HEK293 (cell line): ENCODE measurements around the gene CACNA1D.

ENCODE experiments used
- CTCF ChIA-PET: fragments of 350-600 bp; formaldehyde crosslinking; extraction: SDS; loops from one replicate; lab custom pipeline; 2021; ENCODE audit warnings: antibody characterized with exemption; lab: Yijun Ruan, JAX
- POLR2A ChIA-PET: fragments of 300-600 bp; formaldehyde crosslinking; extraction: SDS; loops from one replicate; lab custom pipeline; 2020; ENCODE audit warnings: antibody characterized with exemption, inconsistent platforms; lab: Yijun Ruan, JAX
- H3K27ac ChIP-seq: fragments of 200-500 bp; sonication (Bioruptor generic); 2 replicates; pipeline ENCODE4 v1.5.1; 2014; ENCODE audit warnings: low read depth, low read length, control low read depth, inconsistent platforms; ENCODE audit errors: extremely low read depth
- H3K36me3 ChIP-seq, 2 experiments: fragments of 200-500 bp in 1 of 2; sonication (Bioruptor generic) in 1 of 2; 1 replicate in 1 of 2; 2 replicates in 1 of 2; pipeline ENCODE4 v1.5.1; 2014 to 2017; ENCODE audit warnings: inconsistent platforms in 2 of 2, low read length in 2 of 2; ENCODE audit not compliant: control insufficient read depth in 2 of 2, insufficient read depth in 1 of 2
- H3K4me1 ChIP-seq: fragments of 200-500 bp; sonication (Bioruptor generic); 2 replicates; pipeline ENCODE4 v1.5.1; 2014; ENCODE audit warnings: mild to moderate bottlenecking, low read length, inconsistent platforms; ENCODE audit not compliant: control insufficient read depth, insufficient read depth
- H3K4me3 ChIP-seq: 2 replicates; pipeline ENCODE4 v1.5.1; 2011; ENCODE audit warnings: low read depth, mild to moderate bottlenecking, control low read depth, low read length, moderate library complexity
- H3K9me3 ChIP-seq: fragments of 200-500 bp; sonication (Bioruptor generic); 2 replicates; pipeline ENCODE4 v1.5.1; 2014; ENCODE audit warnings: low read depth, low read length, inconsistent platforms; ENCODE audit not compliant: control insufficient read depth, insufficient read depth
- IKZF3 ChIP-seq: fragments of 450-650 bp; IDR thresholded peaks from 2 replicates; pipeline ENCODE4 v1.5.0; 2018; ENCODE audit warnings: missing biosample characterization, mild to moderate bottlenecking, missing genetic modification characterization, moderate library complexity
- KLF8 ChIP-seq: fragments of 450-650 bp; formaldehyde crosslinking; IDR thresholded peaks from 2 replicates; pipeline ENCODE4 v1.5.1; 2016; ENCODE audit warnings: missing biosample characterization, missing genetic modification characterization
- ZBTB49 ChIP-seq: fragments of 450-650 bp; formaldehyde crosslinking; IDR thresholded peaks from 2 replicates; pipeline ENCODE4 v1.5.1; 2016; ENCODE audit warnings: missing biosample characterization, missing genetic modification characterization, low read depth
- ZFP41 ChIP-seq: fragments of 450-650 bp; formaldehyde crosslinking; IDR thresholded peaks from 2 replicates; pipeline ENCODE4 v1.5.1; 2016; ENCODE audit warnings: missing biosample characterization, missing genetic modification characterization, borderline replicate concordance
- ZFP69B ChIP-seq: fragments of 450-650 bp; formaldehyde crosslinking; IDR thresholded peaks from 2 replicates; pipeline ENCODE4 v1.5.1; 2016; ENCODE audit warnings: missing biosample characterization, missing genetic modification characterization
- ZNF133 ChIP-seq: fragments of 450-650 bp; formaldehyde crosslinking; IDR thresholded peaks from 2 replicates; pipeline ENCODE4 v1.5.1; 2016; ENCODE audit warnings: missing biosample characterization, missing genetic modification characterization
- ZNF175 ChIP-seq: fragments of 450-650 bp; formaldehyde crosslinking; IDR thresholded peaks from 2 replicates; pipeline ENCODE4 v1.5.1; 2016; ENCODE audit warnings: missing biosample characterization, missing genetic modification characterization
- ZNF184 ChIP-seq: fragments of 450-650 bp; IDR thresholded peaks from 2 replicates; pipeline ENCODE4 v1.5.1; 2018; ENCODE audit warnings: missing biosample characterization, mild to moderate bottlenecking, missing genetic modification characterization
- ZNF223 ChIP-seq: fragments of 450-650 bp; formaldehyde crosslinking; IDR thresholded peaks from 2 replicates; pipeline ENCODE4 v1.5.1; 2016; ENCODE audit warnings: missing biosample characterization, missing genetic modification characterization
- ZNF266 ChIP-seq: fragments of 450-650 bp; formaldehyde crosslinking; IDR thresholded peaks from 2 replicates; pipeline ENCODE4 v1.5.1; 2016; ENCODE audit warnings: missing biosample characterization, missing genetic modification characterization, low read depth
- ZNF350 ChIP-seq: fragments of 450-650 bp; formaldehyde crosslinking; IDR thresholded peaks from 2 replicates; pipeline ENCODE4 v1.5.0; 2017; ENCODE audit warnings: missing biosample characterization, mild to moderate bottlenecking, missing genetic modification characterization
- ZNF37A ChIP-seq: fragments of 450-650 bp; IDR thresholded peaks from 2 replicates; pipeline ENCODE4 v1.5.1; 2018; ENCODE audit warnings: missing biosample characterization, missing genetic modification characterization
- ZNF433 ChIP-seq: fragments of 450-650 bp; formaldehyde crosslinking; IDR thresholded peaks from 2 replicates; pipeline ENCODE4 v1.5.1; 2016; ENCODE audit warnings: missing biosample characterization, missing genetic modification characterization, low read depth
- ZNF558 ChIP-seq: fragments of 450-650 bp; formaldehyde crosslinking; IDR thresholded peaks from 2 replicates; pipeline ENCODE4 v1.5.1; 2016; ENCODE audit warnings: missing biosample characterization, missing genetic modification characterization
- ZNF600 ChIP-seq: fragments of 450-650 bp; formaldehyde crosslinking; IDR thresholded peaks from 2 replicates; pipeline ENCODE4 v1.5.1; 2016; ENCODE audit warnings: missing biosample characterization, missing genetic modification characterization
- ZNF654 ChIP-seq: fragments of 450-650 bp; formaldehyde crosslinking; IDR thresholded peaks from 2 replicates; pipeline ENCODE4 v1.5.1; 2016; ENCODE audit warnings: low read depth, missing biosample characterization, missing genetic modification characterization
- TF ChIP-seq, protein P1 (sequence below): fragments of 450-650 bp; formaldehyde crosslinking; IDR thresholded peaks from 2 replicates; pipeline ENCODE4 v1.5.1; 2016; ENCODE audit warnings: missing biosample characterization, missing genetic modification characterization
- TF ChIP-seq, protein P2 (sequence below): fragments of 450-650 bp; formaldehyde crosslinking; IDR thresholded peaks from 2 replicates; pipeline ENCODE4 v1.5.1; 2016; ENCODE audit warnings: missing biosample characterization, missing genetic modification characterization
- TF ChIP-seq, protein P3 (sequence below): fragments of 450-650 bp; formaldehyde crosslinking; IDR thresholded peaks from 2 replicates; pipeline ENCODE4 v1.5.1; 2016; ENCODE audit warnings: missing biosample characterization, missing genetic modification characterization
- TF ChIP-seq, protein P4 (sequence below): fragments of 450-650 bp; formaldehyde crosslinking; IDR thresholded peaks from 2 replicates; pipeline ENCODE4 v1.5.1; 2016; ENCODE audit warnings: missing biosample characterization, missing genetic modification characterization

Gene CACNA1D

DNA sequence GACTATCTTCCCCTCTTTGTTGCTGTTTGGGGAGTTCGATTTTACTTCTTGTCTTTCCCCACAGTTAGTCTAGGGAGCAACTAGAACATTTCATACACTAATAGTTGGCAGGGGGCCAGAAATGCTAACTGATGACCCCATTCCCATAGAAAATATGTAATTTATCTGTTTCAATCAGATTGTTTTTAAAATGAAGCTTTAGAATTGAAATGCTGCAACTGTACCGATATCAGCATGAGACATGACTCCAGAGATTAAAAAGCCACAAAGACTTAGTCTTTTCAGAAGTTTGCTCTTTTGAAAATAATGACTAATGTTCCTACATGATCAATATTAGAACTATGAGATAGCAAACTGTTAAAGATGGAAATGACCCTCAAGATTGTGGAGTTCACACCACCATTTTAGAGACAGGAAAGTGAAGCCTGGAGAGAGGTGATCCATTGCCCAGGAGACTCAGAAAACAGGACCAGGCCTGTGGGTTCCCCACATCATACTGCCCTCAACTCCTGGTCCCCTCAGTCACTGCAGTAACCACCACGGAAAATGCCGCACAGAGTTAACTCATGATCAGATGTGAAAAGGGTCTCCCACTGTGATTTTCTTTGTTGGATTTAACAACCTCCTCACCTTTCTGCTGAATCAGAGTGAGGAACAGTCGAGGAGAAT, 221.5 kb downstream of the CACNA1D start:
- no peak overlapping the region for H3K27ac ChIP-seq
- CTCF ChIA-PET = interaction anchor here (0.7 to 0.8 kb wide), 2 partner anchors 341 to 344 kb away, joined by 3 to 4 read pairs; no protein-coding TSS in a partner anchor
- TF ChIP-seq ZNF37A (tag by site-specific recombination) (no peak), ZNF350 (tag by site-specific recombination) (no peak), ZBTB49 (no peak), ZNF266 (tag by site-specific recombination) (no peak), ZNF133 (tag by site-specific recombination) (no peak), KLF8 (tag by site-specific recombination) (no peak)
- TF ChIP-seq, protein P1, sequence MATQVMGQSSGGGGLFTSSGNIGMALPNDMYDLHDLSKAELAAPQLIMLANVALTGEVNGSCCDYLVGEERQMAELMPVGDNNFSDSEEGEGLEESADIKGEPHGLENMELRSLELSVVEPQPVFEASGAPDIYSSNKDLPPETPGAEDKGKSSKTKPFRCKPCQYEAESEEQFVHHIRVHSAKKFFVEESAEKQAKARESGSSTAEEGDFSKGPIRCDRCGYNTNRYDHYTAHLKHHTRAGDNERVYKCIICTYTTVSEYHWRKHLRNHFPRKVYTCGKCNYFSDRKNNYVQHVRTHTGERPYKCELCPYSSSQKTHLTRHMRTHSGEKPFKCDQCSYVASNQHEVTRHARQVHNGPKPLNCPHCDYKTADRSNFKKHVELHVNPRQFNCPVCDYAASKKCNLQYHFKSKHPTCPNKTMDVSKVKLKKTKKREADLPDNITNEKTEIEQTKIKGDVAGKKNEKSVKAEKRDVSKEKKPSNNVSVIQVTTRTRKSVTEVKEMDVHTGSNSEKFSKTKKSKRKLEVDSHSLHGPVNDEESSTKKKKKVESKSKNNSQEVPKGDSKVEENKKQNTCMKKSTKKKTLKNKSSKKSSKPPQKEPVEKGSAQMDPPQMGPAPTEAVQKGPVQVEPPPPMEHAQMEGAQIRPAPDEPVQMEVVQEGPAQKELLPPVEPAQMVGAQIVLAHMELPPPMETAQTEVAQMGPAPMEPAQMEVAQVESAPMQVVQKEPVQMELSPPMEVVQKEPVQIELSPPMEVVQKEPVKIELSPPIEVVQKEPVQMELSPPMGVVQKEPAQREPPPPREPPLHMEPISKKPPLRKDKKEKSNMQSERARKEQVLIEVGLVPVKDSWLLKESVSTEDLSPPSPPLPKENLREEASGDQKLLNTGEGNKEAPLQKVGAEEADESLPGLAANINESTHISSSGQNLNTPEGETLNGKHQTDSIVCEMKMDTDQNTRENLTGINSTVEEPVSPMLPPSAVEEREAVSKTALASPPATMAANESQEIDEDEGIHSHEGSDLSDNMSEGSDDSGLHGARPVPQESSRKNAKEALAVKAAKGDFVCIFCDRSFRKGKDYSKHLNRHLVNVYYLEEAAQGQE (tag by site-specific recombination) = no peak

GRCh38 chr3:53716998-53717397, 222.6 kb downstream of the CACNA1D start:
- no peaks in the 10 kb centered on the region for H3K9me3 ChIP-seq
- ChIA-PET CTCF (no interaction called here), POLR2A (no interaction called here)
- H3K4me1 ChIP-seq = no peaks in the 10 kb centered on the region
- no peak for TF ChIP-seq ZFP69B (tag by site-specific recombination)
- TF ChIP-seq ZNF175 (tag by site-specific recombination) = no peak
- no peak for TF ChIP-seq ZNF654 (tag by site-specific recombination)
- TF ChIP-seq ZNF184 = no peak
- no peak for TF ChIP-seq ZFP41 (tag by site-specific recombination)
- TF ChIP-seq, protein P2, sequence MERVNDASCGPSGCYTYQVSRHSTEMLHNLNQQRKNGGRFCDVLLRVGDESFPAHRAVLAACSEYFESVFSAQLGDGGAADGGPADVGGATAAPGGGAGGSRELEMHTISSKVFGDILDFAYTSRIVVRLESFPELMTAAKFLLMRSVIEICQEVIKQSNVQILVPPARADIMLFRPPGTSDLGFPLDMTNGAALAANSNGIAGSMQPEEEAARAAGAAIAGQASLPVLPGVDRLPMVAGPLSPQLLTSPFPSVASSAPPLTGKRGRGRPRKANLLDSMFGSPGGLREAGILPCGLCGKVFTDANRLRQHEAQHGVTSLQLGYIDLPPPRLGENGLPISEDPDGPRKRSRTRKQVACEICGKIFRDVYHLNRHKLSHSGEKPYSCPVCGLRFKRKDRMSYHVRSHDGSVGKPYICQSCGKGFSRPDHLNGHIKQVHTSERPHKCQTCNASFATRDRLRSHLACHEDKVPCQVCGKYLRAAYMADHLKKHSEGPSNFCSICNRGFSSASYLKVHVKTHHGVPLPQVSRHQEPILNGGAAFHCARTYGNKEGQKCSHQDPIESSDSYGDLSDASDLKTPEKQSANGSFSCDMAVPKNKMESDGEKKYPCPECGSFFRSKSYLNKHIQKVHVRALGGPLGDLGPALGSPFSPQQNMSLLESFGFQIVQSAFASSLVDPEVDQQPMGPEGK (tag by site-specific recombination) = no peak
- TF ChIP-seq ZNF600 (tag by site-specific recombination) = no peak
- TF ChIP-seq ZNF558 (tag by site-specific recombination) = no peak
- TF ChIP-seq, protein P3, sequence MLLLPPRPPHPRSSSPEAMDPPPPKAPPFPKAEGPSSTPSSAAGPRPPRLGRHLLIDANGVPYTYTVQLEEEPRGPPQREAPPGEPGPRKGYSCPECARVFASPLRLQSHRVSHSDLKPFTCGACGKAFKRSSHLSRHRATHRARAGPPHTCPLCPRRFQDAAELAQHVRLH (tag by site-specific recombination) = no peak
- TF ChIP-seq, protein P4, sequence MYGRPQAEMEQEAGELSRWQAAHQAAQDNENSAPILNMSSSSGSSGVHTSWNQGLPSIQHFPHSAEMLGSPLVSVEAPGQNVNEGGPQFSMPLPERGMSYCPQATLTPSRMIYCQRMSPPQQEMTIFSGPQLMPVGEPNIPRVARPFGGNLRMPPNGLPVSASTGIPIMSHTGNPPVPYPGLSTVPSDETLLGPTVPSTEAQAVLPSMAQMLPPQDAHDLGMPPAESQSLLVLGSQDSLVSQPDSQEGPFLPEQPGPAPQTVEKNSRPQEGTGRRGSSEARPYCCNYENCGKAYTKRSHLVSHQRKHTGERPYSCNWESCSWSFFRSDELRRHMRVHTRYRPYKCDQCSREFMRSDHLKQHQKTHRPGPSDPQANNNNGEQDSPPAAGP (tag by site-specific recombination) = no peak
- no peak for TF ChIP-seq ZNF223 (tag by site-specific recombination)
- TF ChIP-seq ZNF433 = no peak
- TF ChIP-seq IKZF3 (tag by site-specific recombination) = no peak
- TF ChIP-seq, all 188 proteins: peak for 0
- no peak overlapping the region for H3K27ac ChIP-seq
- no peaks in the 10 kb centered on the region for H3K36me3 ChIP-seq
- no peak overlapping the region for H3K4me3 ChIP-seq

More for the DNA sequence above, 221.5 kb downstream of the CACNA1D start:
- POLR2A ChIA-PET = no interaction called here
- H3K36me3 ChIP-seq = no peaks in the 10 kb centered on the region
- H3K4me1 ChIP-seq = no peaks in the 10 kb centered on the region
- H3K9me3 ChIP-seq = no peaks in the 10 kb centered on the region
- no peak overlapping the region for H3K4me3 ChIP-seq
